IMR-90 (cell line): ENCODE results near the gene SNX14. TPM values are rescaled to one million over a fixed set of nuclear protein-coding genes. Genes with fewer than 3 reads are reported as not detected.

ENCODE experiments used
- ATAC-seq: fragments of 200-7000 bp; cut with Tn5 transposase; 2 replicates; pipeline ENCODE4 v1.9.1; 2020; ENCODE audit warnings: low read depth, mild to moderate bottlenecking, moderate library complexity
- BruUV-seq: library from RNA; stranded (reverse); fragments of 400-500 nt; replicated peaks from 2 replicates; lab custom pipeline; 2021; lab: Mats Ljungman, UMichigan
- CTCF ChIA-PET: fragments of 300-600 bp; formaldehyde crosslinking; extraction: SDS; loops from one replicate; lab custom pipeline; 2021; ENCODE audit warnings: antibody characterized with exemption; lab: Yijun Ruan, JAX
- POLR2A ChIA-PET: fragments of 300-600 bp; sonication (Branson Sonifier 250); formaldehyde crosslinking; loops from one replicate; lab custom pipeline; 2022; ENCODE audit warnings: antibody characterized with exemption; ENCODE audit not compliant: unreplicated experiment; lab: Charles Lee
- DNase-seq: peaks from one replicate; pipeline ENCODE4 v3.0.0; 2013
- H2AFZ ChIP-seq: replicated peaks from 2 replicates; pipeline ENCODE3; 2013; ENCODE audit warnings: low read length, mild to moderate bottlenecking; ENCODE audit not compliant: poor library complexity
- H2AK5ac ChIP-seq: 2 replicates; pipeline ENCODE4 v1.6.1; 2013; ENCODE audit warnings: low read depth, low read length, inconsistent platforms
- H2AK9ac ChIP-seq: replicated peaks from 2 replicates; pipeline ENCODE3; 2013; ENCODE audit warnings: mild to moderate bottlenecking, low read depth, low read length, moderate library complexity; ENCODE audit not compliant: poor library complexity
- H2BK120ac ChIP-seq: 2 replicates; pipeline ENCODE4 v1.6.1; 2013; ENCODE audit warnings: low read depth, low read length, inconsistent platforms
- H2BK15ac ChIP-seq: 3 replicates; pipeline ENCODE4 v1.6.1; 2013; ENCODE audit warnings: low read depth, low read length, inconsistent platforms
- H2BK20ac ChIP-seq: 2 replicates; pipeline ENCODE4 v1.6.1; 2013; ENCODE audit warnings: low read depth, mild to moderate bottlenecking, inconsistent platforms, low read length, moderate library complexity
- H2BK5ac ChIP-seq: 2 replicates; pipeline ENCODE4 v1.6.1; 2013; ENCODE audit warnings: mild to moderate bottlenecking, low read depth, low read length, inconsistent platforms; ENCODE audit not compliant: poor library complexity, severe bottlenecking
- H3K14ac ChIP-seq: replicated peaks from 2 replicates; pipeline ENCODE4 v1.6.1; 2013; ENCODE audit warnings: low read depth, low read length, inconsistent platforms
- H3K18ac ChIP-seq: 2 replicates; pipeline ENCODE4 v1.6.1; 2013; ENCODE audit warnings: low read depth, low read length, control low read depth
- H3K23ac ChIP-seq: 2 replicates; pipeline ENCODE4 v1.6.1; 2013; ENCODE audit warnings: low read depth, low read length, inconsistent platforms
- H3K27ac ChIP-seq: 2 replicates; pipeline ENCODE4 v1.5.1; 2013; ENCODE audit warnings: mild to moderate bottlenecking, control low read depth, low read length; ENCODE audit not compliant: insufficient read depth
- H3K27me3 ChIP-seq: 2 replicates; pipeline ENCODE4 v1.6.1; 2013; ENCODE audit warnings: low read length; ENCODE audit not compliant: control insufficient read depth, insufficient read depth
- H3K36me3 ChIP-seq: 2 replicates; pipeline ENCODE4 v1.6.1; 2013; ENCODE audit warnings: low read length, mixed read lengths; ENCODE audit not compliant: control insufficient read depth, insufficient read depth
- H3K4ac ChIP-seq: 2 replicates; pipeline ENCODE4 v1.6.1; 2013; ENCODE audit warnings: low read depth, low read length, inconsistent platforms
- H3K4me1 ChIP-seq: 2 replicates; pipeline ENCODE4 v1.6.1; 2013; ENCODE audit warnings: low read length, mixed read lengths; ENCODE audit not compliant: control insufficient read depth, insufficient read depth
- H3K4me2 ChIP-seq: 2 replicates; pipeline ENCODE4 v1.6.1; 2013; ENCODE audit warnings: low read depth, mild to moderate bottlenecking, control low read depth, low read length, moderate library complexity
- H3K4me3 ChIP-seq: 2 replicates; pipeline ENCODE4 v1.5.1; 2013; ENCODE audit warnings: low read depth, mild to moderate bottlenecking, control low read depth, low read length, moderate library complexity; ENCODE audit not compliant: insufficient read depth
- H3K56ac ChIP-seq: 2 replicates; pipeline ENCODE4 v1.6.1; 2013; ENCODE audit warnings: low read length, inconsistent platforms; ENCODE audit not compliant: insufficient read depth; ENCODE audit errors: extremely low read depth
- H3K79me1 ChIP-seq, 2 experiments: 2 replicates each; pipeline ENCODE4 v1.6.1; 2013; ENCODE audit warnings: low read length in 2 of 2, inconsistent platforms in 1 of 2, low read depth in 1 of 2
- H3K9ac ChIP-seq: 2 replicates; pipeline ENCODE4 v1.6.1; 2013; ENCODE audit warnings: low read depth, low read length, control low read depth
- H3K9me1 ChIP-seq: 2 replicates; pipeline ENCODE4 v1.6.1; 2013; ENCODE audit warnings: low read length, inconsistent platforms; ENCODE audit not compliant: insufficient read depth
- H3K9me3 ChIP-seq: 2 replicates; pipeline ENCODE4 v1.6.1; 2013; ENCODE audit warnings: low read length; ENCODE audit not compliant: control insufficient read depth, insufficient read depth
- H4K20me1 ChIP-seq: 2 replicates; pipeline ENCODE4 v1.6.1; 2013; ENCODE audit warnings: low read length, inconsistent platforms; ENCODE audit not compliant: insufficient read depth
- H4K5ac ChIP-seq: 2 replicates; pipeline ENCODE4 v1.6.1; 2013; ENCODE audit warnings: mild to moderate bottlenecking, low read depth, low read length, control low read depth
- H4K8ac ChIP-seq, 2 experiments: 2 replicates each; pipeline ENCODE4 v1.6.1; 2013; ENCODE audit warnings: low read depth in 2 of 2, low read length in 2 of 2, control low read depth in 1 of 2, inconsistent platforms in 1 of 2
- H4K91ac ChIP-seq: 2 replicates; pipeline ENCODE4 v1.6.1; 2013; ENCODE audit warnings: low read depth, low read length, inconsistent platforms; ENCODE audit not compliant: insufficient read depth
- BHLHE40 ChIP-seq: fragments of 150-350 bp; IDR thresholded peaks from 2 replicates; pipeline ENCODE4 v1.6.1; 2016; ENCODE audit warnings: mild to moderate bottlenecking, low read depth, low read length
- CEBPB ChIP-seq: IDR thresholded peaks from 2 replicates; pipeline ENCODE4 v1.6.1; 2012; ENCODE audit warnings: low read depth, low read length, improper control_type of control experiment
- CHD1 ChIP-seq: IDR thresholded peaks from 2 replicates; pipeline ENCODE4 v1.6.1; 2012; ENCODE audit warnings: low read depth, low read length, improper control_type of control experiment
- FOS ChIP-seq: fragments of 150-350 bp; IDR thresholded peaks from 2 replicates; pipeline ENCODE4 v1.6.1; 2016; ENCODE audit warnings: low read depth, low read length
- MAFK ChIP-seq: IDR thresholded peaks from 2 replicates; pipeline ENCODE4 v1.6.1; 2012; ENCODE audit warnings: low read depth, low read length, improper control_type of control experiment
- MAZ ChIP-seq: IDR thresholded peaks from 2 replicates; pipeline ENCODE4 v1.6.1; 2012; ENCODE audit warnings: low read depth, mild to moderate bottlenecking, low read length, improper control_type of control experiment, moderate library complexity, borderline replicate concordance
- MXI1 ChIP-seq: IDR thresholded peaks from 2 replicates; pipeline ENCODE4 v1.6.1; 2012; ENCODE audit warnings: low read depth, mild to moderate bottlenecking, low read length, moderate library complexity, borderline replicate concordance
- NFE2L2 ChIP-seq: fragments of 150-350 bp; IDR thresholded peaks from 2 replicates; pipeline ENCODE4 v1.6.1; 2016; ENCODE audit warnings: low read depth, mild to moderate bottlenecking, low read length
- POLR2A ChIP-seq: IDR thresholded peaks from 2 replicates; pipeline ENCODE4 v1.6.1; 2012; ENCODE audit warnings: mild to moderate bottlenecking, low read depth, low read length
- RAD21 ChIP-seq: IDR thresholded peaks from 2 replicates; pipeline ENCODE4 v1.6.1; 2012; ENCODE audit warnings: low read length, improper control_type of control experiment
- RCOR1 ChIP-seq: IDR thresholded peaks from 2 replicates; pipeline ENCODE4 v1.6.1; 2012; ENCODE audit warnings: mild to moderate bottlenecking, low read length, improper control_type of control experiment; ENCODE audit not compliant: insufficient replicate concordance
- RFX5 ChIP-seq: IDR thresholded peaks from 2 replicates; pipeline ENCODE4 v1.8.0; 2012; ENCODE audit warnings: low read depth, mild to moderate bottlenecking, low read length, moderate library complexity
- SMC3 ChIP-seq: fragments of 150-350 bp; IDR thresholded peaks from 2 replicates; pipeline ENCODE4 v1.6.1; 2016; ENCODE audit warnings: low read depth, mild to moderate bottlenecking, antibody characterized with exemption, low read length, moderate library complexity
- WGBS, 2 experiments: methylation state at CpG; one replicate each; pipeline versions ENCODE4 v1.1.5 to v1.1.7; 2013; ENCODE audit warnings: missing lambda C conversion rate in 2 of 2; ENCODE audit not compliant: insufficient read length in 1 of 2; ENCODE audit errors: extremely low coverage in 2 of 2; 5-methylcytosine and 5-hydroxymethylcytosine counted together
- dilution Hi-C: fragments of 300-500 bp; cut with HindIII; formaldehyde crosslinking; loops from one replicate; pipeline ENCODE4 v1.14.3; 2018; ENCODE audit warnings: low sequenced_read_pairs; ENCODE audit not compliant: unreplicated experiment
- in situ Hi-C: fragments of 300-500 bp; cut with MboI; formaldehyde crosslinking; loops from 3 replicates; pipeline ENCODE4 v1.14.3; 2019; ENCODE audit warnings: low sequenced_read_pairs, inconsistent platforms, mixed read lengths
- intact Hi-C: fragments of 100-400 bp; cut with micrococcal nuclease; formaldehyde crosslinking; loops from 2 replicates; pipeline ENCODE4 v1.10.0; 2022
- polyA plus RNA-seq, 3 experiments: library from polyadenylated mRNA; depleted of rRNA; stranded (reverse); fragments of >200 nt; gene quantifications; 2 replicates each; pipeline ENCODE4 v1.2.3, GENCODE V29; 2012; ENCODE audit warnings: low replicate concordance in 1 of 3
- total RNA-seq: library from RNA; depleted of rRNA; stranded (reverse); fragments of >200 nt; gene quantifications from 2 replicates; pipeline ENCODE4 v1.2.3, GENCODE V29; 2012
- TF ChIP-seq, protein P1 (sequence below): fragments of 150-350 bp; IDR thresholded peaks from 2 replicates; pipeline ENCODE4 v1.6.1; 2016; ENCODE audit warnings: low read depth, mild to moderate bottlenecking, low read length, moderate library complexity, borderline replicate concordance
- TF ChIP-seq, protein P2 (sequence below): fragments of 150-350 bp; IDR thresholded peaks from 2 replicates; pipeline ENCODE4 v1.6.1; 2017; ENCODE audit warnings: mild to moderate bottlenecking, antibody characterized with exemption, low read length, low read depth
- TF ChIP-seq, protein P3 (sequence below): conservative IDR thresholded peaks from 2 replicates; pipeline ENCODE4 v1.5.1; 2012; ENCODE audit warnings: mild to moderate bottlenecking, low read depth, low read length, improper control_type of control experiment

Gene SNX14
- total and polyA plus RNA-seq, 2 of the 4 experiments (the other 2 are of a cell fraction): 39.9 to 61.8 TPM

DNA sequence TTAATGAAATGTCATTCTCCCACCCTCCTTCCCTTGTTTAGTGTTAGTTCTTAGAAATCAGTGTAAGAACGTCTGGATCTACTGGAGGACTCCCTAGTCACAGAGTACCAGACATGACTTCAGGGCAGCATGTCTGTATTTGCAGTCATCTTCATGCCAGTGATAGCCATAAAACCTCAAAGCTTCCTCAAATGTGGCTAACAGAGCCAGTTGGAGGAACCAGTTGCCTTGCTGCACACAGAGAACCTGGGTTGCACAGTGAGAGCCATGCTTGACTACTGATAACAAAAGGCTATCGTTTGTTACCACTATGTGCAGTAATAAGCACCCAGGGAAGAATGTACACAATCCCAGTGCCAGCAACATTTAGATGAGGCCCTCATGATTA lies 123.6 kb downstream of the SNX14 start:
- Histone ChIP-seq H4K20me1 (no peaks in the 10 kb centered on the region; the same call in 1 of the 2 replicates), H3K23ac (peak overlapping the region; percentile 77), H3K4ac (peak overlapping the region; percentile 28; the same call in 1 of the 2 replicates), H2BK120ac (no peak overlapping the region), H4K8ac (0 out of 4 replicates have a peak overlapping the region, but pooled peaks of 1 of the 2 experiments have one; percentile 17), H3K27me3 (no peaks in the 10 kb centered on the region), H3K9me3 (no peaks in the 10 kb centered on the region), H3K14ac (0 out of 2 replicates have a peak overlapping the region, but pooled peaks have one; percentile 64), H3K9me1 (peaks cover 36% of the 10 kb centered on the region), H2AK5ac (peak overlapping the region; percentile 69), H3K79me1 (peaks cover 51 to 80% of the 10 kb centered on the region in 2 experiments), H3K4me2 (no peak overlapping the region), H2AK9ac (no peak overlapping the region), H3K27ac (no peak overlapping the region), H3K56ac (no peak overlapping the region), H3K36me3 (peaks cover 14% of the 10 kb centered on the region), H2BK15ac (peak overlapping the region; percentile 28; the same call in 1 of the 3 replicates), H3K4me3 (no peak overlapping the region), H3K4me1 (peaks cover 27% of the 10 kb centered on the region), H3K9ac (no peak overlapping the region), H2BK5ac (no peak overlapping the region), H2BK20ac (peak overlapping the region; percentile 52; the same call in 1 of the 2 replicates), H4K5ac (no peak overlapping the region), H4K91ac (no peak overlapping the region; the same call in 1 of the 2 replicates), H2AFZ (no peak overlapping the region), H3K18ac (no peak overlapping the region)
- BruUV-seq: no TSS peak
- ChIA-PET CTCF (interaction anchor here (0.9 to 1.7 kb wide), 2 partner anchors 13 to 16 kb away, joined by 3 to 4 read pairs; no protein-coding TSS in a partner anchor), POLR2A (no interaction called here)
- no peak for DNase-seq
- WGBS, 2 experiments: no CpG with 5 or more reads among the region's 2 CpGs
- TF ChIP-seq CHD1: no peak
- TF ChIP-seq RCOR1: no peak
- TF ChIP-seq, protein P1, sequence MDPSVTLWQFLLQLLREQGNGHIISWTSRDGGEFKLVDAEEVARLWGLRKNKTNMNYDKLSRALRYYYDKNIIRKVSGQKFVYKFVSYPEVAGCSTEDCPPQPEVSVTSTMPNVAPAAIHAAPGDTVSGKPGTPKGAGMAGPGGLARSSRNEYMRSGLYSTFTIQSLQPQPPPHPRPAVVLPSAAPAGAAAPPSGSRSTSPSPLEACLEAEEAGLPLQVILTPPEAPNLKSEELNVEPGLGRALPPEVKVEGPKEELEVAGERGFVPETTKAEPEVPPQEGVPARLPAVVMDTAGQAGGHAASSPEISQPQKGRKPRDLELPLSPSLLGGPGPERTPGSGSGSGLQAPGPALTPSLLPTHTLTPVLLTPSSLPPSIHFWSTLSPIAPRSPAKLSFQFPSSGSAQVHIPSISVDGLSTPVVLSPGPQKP: no peak
- TF ChIP-seq, protein P2, sequence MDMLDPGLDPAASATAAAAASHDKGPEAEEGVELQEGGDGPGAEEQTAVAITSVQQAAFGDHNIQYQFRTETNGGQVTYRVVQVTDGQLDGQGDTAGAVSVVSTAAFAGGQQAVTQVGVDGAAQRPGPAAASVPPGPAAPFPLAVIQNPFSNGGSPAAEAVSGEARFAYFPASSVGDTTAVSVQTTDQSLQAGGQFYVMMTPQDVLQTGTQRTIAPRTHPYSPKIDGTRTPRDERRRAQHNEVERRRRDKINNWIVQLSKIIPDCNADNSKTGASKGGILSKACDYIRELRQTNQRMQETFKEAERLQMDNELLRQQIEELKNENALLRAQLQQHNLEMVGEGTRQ: no peak
- no peak for TF ChIP-seq BHLHE40
- TF ChIP-seq RAD21: no peak
- no peak for TF ChIP-seq CEBPB
- TF ChIP-seq MXI1: no peak
- no peak for TF ChIP-seq MAFK
- TF ChIP-seq NFE2L2: no peak
- TF ChIP-seq MAZ: no peak
- TF ChIP-seq FOS: no peak
- TF ChIP-seq, protein P3, sequence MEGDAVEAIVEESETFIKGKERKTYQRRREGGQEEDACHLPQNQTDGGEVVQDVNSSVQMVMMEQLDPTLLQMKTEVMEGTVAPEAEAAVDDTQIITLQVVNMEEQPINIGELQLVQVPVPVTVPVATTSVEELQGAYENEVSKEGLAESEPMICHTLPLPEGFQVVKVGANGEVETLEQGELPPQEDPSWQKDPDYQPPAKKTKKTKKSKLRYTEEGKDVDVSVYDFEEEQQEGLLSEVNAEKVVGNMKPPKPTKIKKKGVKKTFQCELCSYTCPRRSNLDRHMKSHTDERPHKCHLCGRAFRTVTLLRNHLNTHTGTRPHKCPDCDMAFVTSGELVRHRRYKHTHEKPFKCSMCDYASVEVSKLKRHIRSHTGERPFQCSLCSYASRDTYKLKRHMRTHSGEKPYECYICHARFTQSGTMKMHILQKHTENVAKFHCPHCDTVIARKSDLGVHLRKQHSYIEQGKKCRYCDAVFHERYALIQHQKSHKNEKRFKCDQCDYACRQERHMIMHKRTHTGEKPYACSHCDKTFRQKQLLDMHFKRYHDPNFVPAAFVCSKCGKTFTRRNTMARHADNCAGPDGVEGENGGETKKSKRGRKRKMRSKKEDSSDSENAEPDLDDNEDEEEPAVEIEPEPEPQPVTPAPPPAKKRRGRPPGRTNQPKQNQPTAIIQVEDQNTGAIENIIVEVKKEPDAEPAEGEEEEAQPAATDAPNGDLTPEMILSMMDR: no peak
- no peak for TF ChIP-seq RFX5
- no peak for TF ChIP-seq POLR2A
- no peak for TF ChIP-seq SMC3
- ATAC-seq: no peak
- in situ Hi-C loops (no loop called here), dilution Hi-C loops (no loop called here), intact Hi-C loops (no loop called here)
